Measurements from ENCODE around the gene STYXL2. TPM values are rescaled to one million over a fixed set of nuclear protein-coding genes. Genes with fewer than 3 reads are reported as not detected.
A peak's percentile ranks its signal among the peaks of the same experiment; 100 is the strongest.

The STYXL2 gene
- total RNA-seq, 8 experiments from 2014 or later: 0.05 to 1.6 (median 0.66) TPM; not detected in 1

DNA sequence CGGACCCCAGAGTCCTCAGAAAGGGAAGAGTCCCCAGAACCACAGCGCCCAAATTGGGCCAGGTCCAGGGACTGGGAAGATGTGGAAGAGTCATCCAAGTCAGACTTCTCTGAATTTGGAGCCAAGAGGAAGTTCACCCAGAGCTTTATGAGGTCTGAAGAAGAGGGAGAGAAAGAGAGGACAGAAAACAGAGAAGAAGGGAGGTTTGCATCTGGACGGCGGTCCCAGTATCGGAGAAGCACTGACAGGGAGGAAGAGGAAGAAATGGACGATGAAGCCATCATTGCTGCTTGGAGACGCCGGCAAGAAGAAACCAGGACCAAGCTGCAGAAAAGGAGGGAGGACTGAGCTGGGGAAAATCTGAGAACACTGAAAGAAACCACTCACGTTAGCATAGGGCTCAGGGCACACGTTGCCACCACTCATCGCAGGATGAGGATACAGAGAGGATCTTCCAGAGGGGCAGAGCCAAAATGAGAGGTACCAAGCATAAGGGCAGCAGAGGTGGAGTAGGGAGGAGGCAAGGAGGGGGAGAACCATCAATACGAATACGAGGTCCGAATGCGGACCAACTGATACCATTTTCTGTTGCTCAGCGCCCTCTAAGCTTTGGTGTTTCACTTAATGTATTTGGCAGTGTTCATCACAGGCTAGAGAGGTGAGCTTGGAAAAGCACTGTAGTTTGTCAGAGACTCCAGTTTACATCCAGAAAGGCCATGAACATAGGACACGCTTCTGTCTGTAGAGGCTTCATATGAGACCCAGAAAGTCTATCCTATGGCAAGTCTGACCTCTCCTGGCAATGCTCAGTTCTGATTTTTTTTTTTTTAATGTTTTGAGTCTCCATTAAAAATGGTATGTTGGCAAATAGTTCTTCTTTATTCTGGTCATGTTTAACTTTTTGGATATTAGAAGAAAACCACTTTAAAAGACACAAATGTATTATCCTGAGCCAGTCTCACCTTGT, 34.7 kb downstream of the STYXL2 start:
- peak in 1 of 8 experiments; percentile 47 for ATAC-seq (replicated peaks in 6 of 8)
- Histone ChIP-seq H3K4me3 (no peak overlapping the region), H3K4me1 (replicated peaks in 1 of 2) (no peaks in the 10 kb centered on the region), H3K27ac (no peak overlapping the region)
- WGBS, 10 experiments: 54 to 94% (median 80%) methylated on average over 1 to 17 of the region's 17 CpGs; no CpG with 5 or more reads in 2 of the 10 experiments
- in situ Hi-C loops (cut with MboI; ENCODE audit: low pct_unique_long_range_greater_than_20kb in 2 of 9, low sequenced_read_pairs in 9 of 9, unreplicated experiment in 9 of 9): loop anchor here in 1 of 9 experiments (10.0 kb wide), 1 partner anchor 64 kb away; no protein-coding TSS in a partner anchor

DNA sequence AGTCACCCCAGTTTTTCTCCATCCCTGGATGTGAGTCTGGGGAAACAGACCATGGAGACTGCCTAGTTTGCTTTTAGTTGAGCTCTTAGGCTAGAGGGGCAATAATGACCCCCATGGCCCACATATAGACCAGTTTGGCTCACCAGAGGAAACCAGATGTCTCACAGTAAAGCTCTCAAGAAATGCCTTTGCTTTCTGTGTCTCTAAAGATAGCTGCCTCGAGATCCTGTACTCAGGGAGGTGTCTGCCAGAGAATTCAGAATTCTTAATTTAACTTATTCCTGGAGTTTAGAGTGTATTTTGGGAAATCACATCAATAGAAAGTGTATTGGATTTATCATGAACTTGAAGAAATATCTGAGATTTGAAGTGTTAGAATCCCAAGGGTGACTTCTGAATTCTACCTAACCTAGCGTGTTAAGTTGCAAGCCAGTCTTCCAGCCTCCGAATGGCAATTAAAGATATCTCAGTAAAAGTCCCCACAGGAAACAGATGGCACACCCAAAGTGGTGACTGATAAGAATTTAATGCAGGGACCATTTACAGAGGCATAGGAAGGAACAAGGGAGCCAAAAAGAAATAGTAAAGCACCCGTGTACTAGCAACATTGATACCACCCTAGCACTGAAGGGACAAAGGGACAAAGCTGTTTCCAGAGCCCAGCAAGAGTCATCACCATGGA, 37.1 kb downstream of the STYXL2 start:
- H3K4me1 ChIP-seq (replicated peaks in 1 of 2): peaks cover 8 to 11% of the 10 kb centered on the region in 2 donors
- 0 to 91% (median 68%) methylated on average over 1 to 4 of the region's 4 CpGs; no CpG with 5 or more reads in 2 of the 10 experiments for WGBS, 10 experiments
- peak in 1 of 8 experiments; percentile 51 for ATAC-seq (replicated peaks in 6 of 8)
- H3K27ac ChIP-seq: no peak overlapping the region
- in situ Hi-C loops (cut with MboI; ENCODE audit: low pct_unique_long_range_greater_than_20kb in 2 of 9, low sequenced_read_pairs in 9 of 9, unreplicated experiment in 9 of 9): no loop called here
- H3K4me3 ChIP-seq: no peak overlapping the region

DNA sequence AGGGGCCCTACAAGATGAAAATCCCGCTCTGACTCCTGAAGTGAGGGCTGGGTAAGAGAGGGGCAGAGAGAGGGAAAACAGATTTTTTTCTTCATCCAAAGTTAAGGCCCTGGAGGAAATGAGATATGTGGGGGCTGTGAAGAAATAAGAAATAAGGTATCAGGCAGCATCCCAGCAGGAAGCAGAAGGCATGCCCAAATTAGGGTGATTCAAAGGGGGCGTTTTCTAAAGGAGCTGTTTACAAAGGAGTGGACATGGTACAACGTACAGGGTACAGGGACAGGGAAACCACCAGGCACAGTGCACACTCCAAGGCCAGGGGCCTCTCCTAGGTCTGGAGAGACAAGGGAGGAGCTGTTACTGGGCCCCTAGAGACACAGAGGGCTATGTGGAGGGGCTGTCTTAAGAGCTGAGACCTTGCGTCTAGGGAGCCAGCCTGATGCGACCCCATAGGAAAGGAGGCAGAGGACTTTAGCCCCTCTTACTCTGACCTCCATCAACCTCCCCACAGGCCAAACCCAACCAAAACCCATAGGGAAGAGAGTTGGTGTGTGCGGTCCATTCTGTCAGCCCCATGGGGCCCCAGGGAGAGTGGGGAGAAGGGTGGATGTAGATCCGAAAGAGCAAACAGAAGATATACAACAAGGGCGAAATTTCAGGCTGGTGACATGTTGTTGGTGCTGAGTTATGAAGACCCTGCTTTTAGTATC, 38.6 kb downstream of the STYXL2 start:
- WGBS, 10 experiments: 29 to 93% (median 80%) methylated on average over 2 to 7 of the region's 8 CpGs
- in situ Hi-C loops (cut with MboI; ENCODE audit: low pct_unique_long_range_greater_than_20kb in 2 of 9, low sequenced_read_pairs in 9 of 9, unreplicated experiment in 9 of 9): no loop called here
- no peak overlapping the region for H3K4me3 ChIP-seq
- H3K27ac ChIP-seq: no peak overlapping the region
- ATAC-seq (replicated peaks in 6 of 8): no peak
- peaks cover 23 to 26% of the 10 kb centered on the region in 2 donors for H3K4me1 ChIP-seq (replicated peaks in 1 of 2)

DNA sequence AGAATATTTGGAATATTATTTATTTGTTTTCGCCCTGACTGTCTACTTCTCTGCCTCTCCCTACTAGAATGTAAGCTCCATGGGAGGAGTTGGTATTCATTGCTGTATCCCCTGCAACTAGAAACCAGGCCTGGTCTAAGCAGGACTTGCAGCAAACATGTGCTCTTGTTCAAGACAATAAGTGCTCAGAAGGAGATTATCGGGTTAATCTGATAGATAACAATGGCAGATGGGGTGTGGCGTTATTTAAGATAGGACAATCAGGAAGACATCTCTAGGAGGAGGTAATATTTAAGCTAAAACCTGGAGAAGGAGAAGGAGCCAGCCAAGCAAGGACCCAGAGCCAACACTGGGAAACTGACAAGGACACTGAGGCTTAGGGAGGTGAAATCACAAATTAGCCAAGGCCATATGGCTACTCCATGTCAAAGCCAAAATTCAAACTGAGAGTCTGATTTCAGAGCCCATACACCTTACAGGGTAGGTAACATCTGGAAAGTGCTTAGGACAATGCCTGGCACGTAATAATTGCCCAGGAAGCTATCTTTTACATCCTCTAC, 41.5 kb downstream of the STYXL2 start:
- H3K27ac ChIP-seq: peak overlapping the region in 1 of 2 donors; percentile 26
- 18 to 96% (median 79%) methylated on average over 1 to 4 of the region's 4 CpGs; no CpG with 5 or more reads in 1 of the 10 experiments for whole genome bisulfite sequencing, 10 experiments
- in situ Hi-C loops (cut with MboI; ENCODE audit: low pct_unique_long_range_greater_than_20kb in 2 of 9, low sequenced_read_pairs in 9 of 9, unreplicated experiment in 9 of 9): no loop called here
- peak in 2 of 8 experiments; percentile 17 to 40 for ATAC-seq (replicated peaks in 6 of 8)
- no peak overlapping the region for H3K4me3 ChIP-seq
- H3K4me1 ChIP-seq (replicated peaks in 1 of 2): peaks cover 28 to 43% of the 10 kb centered on the region in 2 donors

DNA sequence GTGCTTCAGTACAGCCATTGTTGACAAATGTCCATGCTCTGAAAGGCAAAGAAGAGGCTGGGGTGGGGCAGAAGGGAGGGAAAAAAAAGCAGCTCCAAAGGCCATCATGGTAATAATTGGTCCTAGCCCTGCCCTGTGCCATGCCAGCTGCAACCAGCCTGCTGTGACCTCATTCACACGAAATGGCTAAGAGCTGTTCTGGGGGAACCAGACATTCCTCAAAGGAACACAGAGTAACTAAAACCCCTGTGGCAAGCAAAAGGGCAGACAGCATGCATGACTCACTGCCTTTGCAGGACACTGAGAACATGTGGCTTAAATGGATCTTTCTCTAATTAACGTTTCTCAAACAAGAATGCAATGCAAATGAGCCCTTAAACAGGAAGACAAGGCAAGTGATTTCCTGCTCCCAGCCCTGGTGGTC, 42.3 kb downstream of the STYXL2 start:
- in situ Hi-C loops (cut with MboI; ENCODE audit: low pct_unique_long_range_greater_than_20kb in 2 of 9, low sequenced_read_pairs in 9 of 9, unreplicated experiment in 9 of 9): no loop called here
- Histone ChIP-seq H3K27ac (peak overlapping the region; percentile 69 to 87), H3K4me1 (replicated peaks in 1 of 2) (peaks cover 28 to 43% of the 10 kb centered on the region in 2 donors), H3K4me3 (no peak overlapping the region)
- ATAC-seq (replicated peaks in 6 of 8): peak; percentile 74 to 98 (median 88)
- 0 to 44% (median 14%) methylated on average over 1 to 2 of the region's 2 CpGs; no CpG with 5 or more reads in 5 of the 10 experiments for WGBS, 10 experiments

DNA sequence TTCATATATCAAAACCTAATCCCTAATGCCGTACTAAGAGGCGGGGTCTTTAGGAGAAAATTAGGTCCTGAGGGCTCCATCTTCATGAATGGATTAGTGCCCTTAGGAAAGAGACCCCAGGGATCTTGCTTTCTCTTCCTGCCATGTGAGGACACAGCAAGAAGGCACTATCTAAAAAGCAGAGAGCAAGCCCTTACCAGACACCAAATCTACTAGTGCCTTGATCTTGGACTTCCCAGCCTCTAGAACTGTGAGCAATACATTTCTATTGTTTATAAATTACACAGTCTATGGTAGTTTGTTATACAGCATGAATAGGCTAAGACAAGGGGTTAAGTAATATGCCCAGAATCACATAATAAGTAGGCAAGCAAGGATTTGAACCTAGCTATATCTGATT, 42.9 kb downstream of the STYXL2 start:
- peak in 3 of 8 experiments; percentile 3 to 6 (median 3) for ATAC-seq (replicated peaks in 6 of 8)
- Histone ChIP-seq H3K4me3 (peak overlapping the region in 3 of 5 donors; percentile 4 to 11 (median 11)), H3K4me1 (replicated peaks in 1 of 2) (peaks cover 28 to 43% of the 10 kb centered on the region in 2 donors), H3K27ac (peak overlapping the region; percentile 69 to 87)
- WGBS, 10 experiments: 70 to 100% (median 83%) methylated on average over 1 to 2 of the region's 2 CpGs; no CpG with 5 or more reads in 5 of the 10 experiments
- in situ Hi-C loops (cut with MboI; ENCODE audit: low pct_unique_long_range_greater_than_20kb in 2 of 9, low sequenced_read_pairs in 9 of 9, unreplicated experiment in 9 of 9): no loop called here

DNA sequence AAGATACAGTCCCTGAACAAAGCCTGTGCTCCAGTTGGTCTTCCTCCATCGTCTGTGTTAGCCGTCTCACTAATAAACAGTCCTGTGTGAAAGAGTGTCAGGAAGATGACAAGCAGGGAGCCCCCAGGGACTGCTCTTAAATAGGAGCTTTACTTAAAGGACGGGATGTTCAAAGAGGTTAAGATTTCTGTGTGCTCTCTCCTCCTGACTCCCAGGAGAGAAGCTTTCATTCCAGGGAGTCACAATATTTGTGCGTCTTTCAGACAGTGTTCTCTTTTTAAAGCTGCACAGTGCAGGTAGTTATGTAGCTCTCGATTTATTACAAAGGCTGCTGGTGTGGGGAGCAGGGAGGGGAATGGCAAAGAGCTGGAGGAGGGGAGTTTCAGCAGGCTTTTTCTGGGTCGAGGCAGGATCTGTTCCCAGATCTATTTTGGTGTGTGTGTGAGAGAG, 43.5 kb downstream of the STYXL2 start:
- H3K4me1 ChIP-seq (replicated peaks in 1 of 2): peaks cover 28 to 43% of the 10 kb centered on the region in 2 donors
- peak in 5 of 8 experiments; percentile 64 to 85 (median 84) for ATAC-seq (replicated peaks in 6 of 8)
- in situ Hi-C loops (cut with MboI; ENCODE audit: low pct_unique_long_range_greater_than_20kb in 2 of 9, low sequenced_read_pairs in 9 of 9, unreplicated experiment in 9 of 9): no loop called here
- WGBS, 10 experiments: 0 to 35% (median 17%) methylated on average over 3 to 6 of the region's 6 CpGs; no CpG with 5 or more reads in 1 of the 10 experiments
- peak overlapping the region; percentile 69 to 87 for H3K27ac ChIP-seq
- peak overlapping the region in 3 of 5 donors; percentile 4 to 11 (median 11) for H3K4me3 ChIP-seq

DNA sequence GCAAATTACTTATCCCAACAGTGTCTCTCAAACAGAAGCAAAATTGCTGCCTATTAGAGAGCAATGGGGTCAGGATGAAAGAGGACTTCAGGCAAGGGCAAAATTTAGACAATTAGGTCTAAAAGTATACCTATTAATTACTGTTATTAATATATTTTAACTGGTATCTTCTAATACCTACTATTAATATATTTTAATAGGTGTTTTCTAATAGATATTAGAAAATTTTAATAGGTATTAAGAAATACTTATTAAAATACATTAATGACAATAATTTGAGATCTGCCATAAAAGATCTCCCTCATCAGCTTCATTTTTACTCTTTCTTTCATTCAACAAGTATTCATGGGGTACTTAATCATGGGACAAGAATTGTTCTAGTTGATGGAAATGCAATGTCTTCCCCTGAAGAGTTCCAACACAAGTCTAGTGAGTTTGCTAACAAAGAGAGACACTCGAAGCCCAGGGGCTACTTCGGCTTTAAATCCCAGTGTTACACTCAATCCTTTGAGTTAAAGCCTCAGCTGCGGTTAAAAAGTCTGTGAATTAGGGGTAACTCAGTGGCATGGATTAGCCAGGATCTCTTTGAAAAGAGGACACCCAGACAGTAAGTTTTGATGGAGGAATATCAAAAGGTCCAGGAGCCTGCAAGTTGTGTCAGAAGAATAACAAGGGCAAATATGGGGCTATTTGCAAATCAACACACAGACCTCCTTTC, 44.1 kb downstream of the STYXL2 start:
- H3K4me1 ChIP-seq (replicated peaks in 1 of 2): peaks cover 28 to 43% of the 10 kb centered on the region in 2 donors
- ATAC-seq (replicated peaks in 6 of 8): no peak
- peak overlapping the region; percentile 69 to 87 for H3K27ac ChIP-seq
- in situ Hi-C loops (cut with MboI; ENCODE audit: low pct_unique_long_range_greater_than_20kb in 2 of 9, low sequenced_read_pairs in 9 of 9, unreplicated experiment in 9 of 9): no loop called here
- 22 to 83% (median 41%) methylated on average over 1 to 3 of the region's 3 CpGs for whole genome bisulfite sequencing, 10 experiments
- H3K4me3 ChIP-seq: peak overlapping the region in 1 of 5 donors; percentile 4

DNA sequence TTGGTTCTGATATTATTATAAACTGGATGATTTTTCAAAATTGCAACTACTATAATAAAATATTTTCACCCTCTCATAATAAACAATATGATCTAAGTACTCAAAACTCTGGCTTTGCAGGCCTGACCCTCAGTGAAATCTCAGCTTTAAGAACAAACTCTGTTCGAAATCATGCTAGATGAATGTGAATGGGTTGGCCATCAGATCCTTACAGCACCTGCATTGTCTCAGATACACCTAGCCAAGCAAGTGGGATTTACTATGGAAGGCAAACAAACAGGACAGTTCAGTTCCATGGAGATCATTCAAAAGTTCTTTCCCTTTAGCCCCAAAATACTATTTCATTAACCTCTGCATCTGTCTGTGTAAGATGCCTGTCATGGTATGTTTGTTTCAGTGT, 44.8 kb downstream of the STYXL2 start:
- Histone ChIP-seq H3K4me1 (replicated peaks in 1 of 2) (peaks cover 28 to 43% of the 10 kb centered on the region in 2 donors), H3K27ac (no peak overlapping the region), H3K4me3 (no peak overlapping the region)
- WGBS, 10 experiments: 0 to 100% (median 83%) methylated on average over 1 of the region's 1 CpG; no CpG with 5 or more reads in 3 of the 10 experiments
- in situ Hi-C loops (cut with MboI; ENCODE audit: low pct_unique_long_range_greater_than_20kb in 2 of 9, low sequenced_read_pairs in 9 of 9, unreplicated experiment in 9 of 9): no loop called here
- no peak for ATAC-seq (replicated peaks in 6 of 8)

DNA sequence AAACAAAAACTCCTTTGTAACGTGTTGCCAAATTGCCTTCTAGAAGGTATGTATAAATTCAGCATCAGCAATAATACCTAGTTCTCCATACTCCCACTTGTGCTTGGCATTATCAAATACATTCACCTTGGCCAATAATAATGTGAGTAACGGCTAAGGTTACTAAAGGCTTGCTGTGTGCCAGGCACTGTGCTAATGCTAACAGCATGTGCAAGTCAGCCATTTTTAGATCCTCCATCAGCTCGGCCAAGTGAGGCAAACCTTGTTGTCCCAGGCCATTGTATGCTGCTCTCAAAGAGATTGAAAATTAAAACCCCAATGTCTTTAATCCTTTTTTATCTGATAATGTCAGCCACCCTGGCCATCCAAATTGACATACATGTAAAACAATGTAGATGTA, 48.1 kb downstream of the STYXL2 start:
- in situ Hi-C loops (cut with MboI; ENCODE audit: low pct_unique_long_range_greater_than_20kb in 2 of 9, low sequenced_read_pairs in 9 of 9, unreplicated experiment in 9 of 9): no loop called here
- no peak for ATAC-seq (replicated peaks in 6 of 8)
- whole genome bisulfite sequencing, 10 experiments: 14 to 97% (median 84%) methylated on average over 1 to 3 of the region's 3 CpGs; no CpG with 5 or more reads in 1 of the 10 experiments
- H3K4me3 ChIP-seq: no peak overlapping the region
- peaks cover 10 to 22% of the 10 kb centered on the region in 2 donors for H3K4me1 ChIP-seq (replicated peaks in 1 of 2)
- H3K27ac ChIP-seq: no peak overlapping the region

Data from motor neuron (in vitro differentiated cells).